GM18867 (cell line): Measurements from ENCODE around the gene PFDN4.
"Not testable (repeated sequence)": the region's sequence is repeated elsewhere in the genome, so short reads cannot be mapped to it uniquely, and the experiment has no call there.

Experiments
- ATAC-seq: cut with Tn5 transposase; IDR thresholded peaks from one replicate; pipeline ENCODE4 v1.9.1; 2021; ENCODE audit warnings: mild to moderate bottlenecking, moderate library complexity; ENCODE audit not compliant: unreplicated experiment

PFDN4 gene

DNA sequence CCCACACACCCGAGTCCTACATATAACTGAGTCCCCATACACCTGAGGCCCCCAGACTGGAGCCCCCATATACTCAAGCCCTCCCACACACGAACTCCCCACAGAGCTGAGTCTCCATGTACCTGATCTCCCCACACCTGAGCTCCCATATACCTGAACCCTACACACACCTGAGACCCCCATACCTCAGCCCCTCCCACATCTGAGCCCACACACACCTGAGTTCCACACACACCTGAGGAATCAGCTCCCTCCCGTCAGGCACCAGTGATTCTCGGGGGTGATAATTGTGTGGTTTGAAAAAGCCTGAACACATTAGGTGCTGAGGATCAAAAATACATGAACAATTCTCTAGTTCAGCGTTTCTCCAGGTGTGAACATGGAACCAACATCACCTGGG, 15.4 kb downstream of the PFDN4 start:
- ATAC-seq, result no peak

DNA sequence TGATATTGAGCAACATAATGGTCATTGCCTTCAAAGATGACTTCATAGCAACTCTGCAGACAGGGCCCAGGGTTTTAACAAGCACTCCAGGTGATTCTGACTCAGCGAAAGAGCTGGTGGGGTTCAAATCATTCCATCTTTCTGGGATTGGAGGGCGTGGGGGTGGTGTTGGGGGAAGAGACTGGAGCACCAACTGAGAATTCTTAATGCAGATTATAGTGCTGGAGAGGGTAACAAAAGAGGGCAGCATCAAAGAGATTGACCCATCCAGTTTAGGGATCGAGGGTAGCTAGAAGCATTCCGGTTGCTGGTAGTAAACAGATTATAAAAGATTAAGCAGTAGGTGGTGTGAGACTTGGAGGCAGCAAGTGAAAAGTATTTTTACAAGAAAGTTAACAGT, 15.9 kb downstream of the PFDN4 start:
- no peak for ATAC-seq

DNA sequence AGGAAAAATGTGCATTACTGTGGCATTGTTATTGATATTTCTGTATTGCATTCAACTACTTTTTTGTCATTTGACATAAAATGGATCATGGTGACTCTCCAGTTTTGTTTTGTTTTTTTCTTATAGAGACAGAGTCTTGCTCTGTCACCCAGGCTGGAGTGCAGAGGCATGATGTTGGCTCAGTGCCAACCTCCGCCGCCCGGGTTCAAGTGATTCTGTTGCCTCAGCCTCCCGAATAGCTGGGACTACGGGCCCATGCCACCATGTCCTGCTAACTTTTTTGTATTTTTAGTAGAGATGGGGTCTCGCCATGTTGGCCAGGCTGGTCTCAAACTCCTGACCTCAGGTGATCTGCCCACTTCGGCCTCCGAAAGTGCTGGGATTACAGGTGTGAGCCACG, 16.8 kb downstream of the PFDN4 start:
- not testable (repeated sequence) for ATAC-seq

DNA sequence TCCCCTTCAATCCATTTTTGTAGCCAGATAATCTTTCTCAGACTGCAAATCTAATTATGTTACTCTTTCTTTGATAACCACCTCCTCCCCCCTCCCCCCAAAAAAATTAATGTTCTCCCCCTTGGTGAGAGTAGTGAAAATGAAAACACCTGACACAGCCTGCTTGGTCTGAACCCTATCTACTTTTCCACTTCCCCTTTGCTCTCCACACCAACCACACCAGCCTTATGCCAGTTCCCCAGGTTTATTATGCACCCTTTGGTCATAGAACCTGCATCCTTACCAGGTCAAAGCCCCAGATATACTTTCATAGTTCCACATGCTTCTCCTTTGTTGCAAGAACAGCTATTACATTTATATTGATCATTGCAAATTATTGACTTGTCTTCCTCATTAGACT, 19.4 kb downstream of the PFDN4 start:
- peak; percentile 94 for ATAC-seq

DNA sequence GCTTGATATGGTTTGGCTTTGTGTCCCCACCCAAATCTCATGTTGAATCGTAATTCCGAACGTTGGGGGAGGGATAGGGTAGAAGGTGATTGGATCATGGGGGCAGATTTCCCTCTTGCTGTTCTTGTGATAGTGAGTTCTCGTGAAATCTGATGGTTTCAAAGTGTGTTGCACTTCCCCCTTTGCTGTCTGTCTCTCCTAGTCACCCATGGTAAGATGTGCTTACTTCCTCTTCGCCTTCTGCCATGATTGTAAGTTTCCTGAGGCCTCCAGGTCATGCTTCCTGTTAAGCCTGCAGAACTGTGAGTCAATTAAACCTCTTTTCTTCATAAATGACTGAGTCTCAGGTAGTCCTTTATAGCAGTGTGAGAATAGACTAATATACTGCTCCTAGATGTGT, 19.9 kb downstream of the PFDN4 start:
- ATAC-seq, result no peak

DNA sequence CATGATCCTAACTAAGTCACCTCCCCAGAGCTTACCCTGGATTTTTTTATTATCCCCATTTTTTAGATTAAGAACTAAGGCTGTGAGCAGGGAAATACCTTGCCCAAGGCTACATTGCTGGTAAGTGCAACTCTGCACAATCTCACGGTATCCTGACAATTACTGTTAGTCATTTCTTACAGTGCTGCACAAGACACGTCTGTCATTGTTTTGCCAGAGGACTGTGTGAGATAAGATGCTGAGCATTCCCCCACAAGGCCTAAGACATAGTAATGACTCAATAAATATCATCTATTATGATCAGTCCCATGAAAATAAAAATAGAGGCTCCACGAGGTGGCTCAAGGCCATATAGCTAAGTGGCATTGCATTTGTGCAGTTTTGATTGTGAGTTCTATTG, 21.0 kb downstream of the PFDN4 start:
- no peak for ATAC-seq

DNA sequence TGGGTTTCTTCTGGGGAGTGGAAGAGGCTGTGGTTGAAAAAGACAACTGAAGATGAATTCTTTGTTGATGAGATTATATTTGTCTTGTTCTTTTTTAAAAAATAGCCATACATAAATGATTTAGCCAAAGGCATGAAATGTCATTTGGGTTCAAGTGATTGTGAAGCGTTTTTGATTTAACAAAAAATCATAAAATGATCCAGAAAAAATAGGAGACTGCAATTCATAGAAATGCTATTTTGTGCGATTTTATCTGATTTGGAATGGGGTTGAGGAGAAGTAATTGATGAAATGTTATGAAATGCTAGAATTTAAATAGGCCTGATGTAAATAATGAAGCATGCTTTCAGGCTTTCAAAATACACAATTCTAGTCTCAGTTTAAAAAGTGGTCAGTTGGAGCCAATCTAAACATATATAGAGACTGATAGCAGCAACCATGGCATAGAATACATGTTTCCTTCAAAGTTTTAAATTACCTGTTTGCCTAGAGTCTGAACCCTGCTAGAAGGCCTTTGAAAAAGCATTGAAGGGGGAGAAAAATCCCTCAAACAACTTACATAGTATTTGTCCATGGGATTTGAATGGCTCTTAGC, 21.8 kb downstream of the PFDN4 start:
- no peak for ATAC-seq

DNA sequence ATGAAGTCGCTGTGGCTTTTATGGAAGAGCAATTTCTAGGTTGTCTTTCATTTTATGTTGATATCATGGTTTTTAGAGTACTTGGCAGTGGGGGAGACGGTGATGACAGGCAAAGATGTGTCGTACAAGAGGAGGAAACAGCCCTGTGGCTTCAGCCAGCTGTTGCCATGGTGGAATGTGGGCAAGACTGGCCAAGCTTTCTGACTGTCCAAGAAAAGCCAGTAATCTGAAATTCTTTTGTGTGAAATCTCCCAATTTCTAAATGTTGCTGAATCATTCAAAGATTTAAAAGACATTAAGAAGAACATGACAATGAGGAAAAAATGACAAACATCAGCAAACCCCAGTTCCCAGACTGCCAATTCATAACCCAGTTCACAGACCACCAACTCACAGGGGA, 23.1 kb downstream of the PFDN4 start:
- no peak for ATAC-seq

DNA sequence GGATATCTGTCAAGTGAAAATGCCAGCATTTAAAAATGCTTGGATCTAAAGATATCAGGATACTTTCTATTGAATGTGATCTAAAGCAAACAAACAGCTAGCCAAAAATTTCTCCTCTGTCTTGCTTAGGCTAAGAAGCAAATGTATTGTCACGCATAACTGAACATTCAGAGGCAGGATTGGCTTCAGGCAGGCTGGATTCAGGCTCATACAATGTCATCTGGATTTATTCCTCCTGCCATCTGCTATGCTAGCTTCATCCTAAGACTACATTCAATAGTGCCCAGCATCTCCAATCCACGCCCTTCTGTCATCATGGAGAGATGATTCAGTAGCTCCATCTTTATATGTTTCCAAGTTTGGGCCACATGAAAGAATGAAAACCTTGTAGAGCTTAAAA, 27.1 kb downstream of the PFDN4 start:
- ATAC-seq, result no peak

DNA sequence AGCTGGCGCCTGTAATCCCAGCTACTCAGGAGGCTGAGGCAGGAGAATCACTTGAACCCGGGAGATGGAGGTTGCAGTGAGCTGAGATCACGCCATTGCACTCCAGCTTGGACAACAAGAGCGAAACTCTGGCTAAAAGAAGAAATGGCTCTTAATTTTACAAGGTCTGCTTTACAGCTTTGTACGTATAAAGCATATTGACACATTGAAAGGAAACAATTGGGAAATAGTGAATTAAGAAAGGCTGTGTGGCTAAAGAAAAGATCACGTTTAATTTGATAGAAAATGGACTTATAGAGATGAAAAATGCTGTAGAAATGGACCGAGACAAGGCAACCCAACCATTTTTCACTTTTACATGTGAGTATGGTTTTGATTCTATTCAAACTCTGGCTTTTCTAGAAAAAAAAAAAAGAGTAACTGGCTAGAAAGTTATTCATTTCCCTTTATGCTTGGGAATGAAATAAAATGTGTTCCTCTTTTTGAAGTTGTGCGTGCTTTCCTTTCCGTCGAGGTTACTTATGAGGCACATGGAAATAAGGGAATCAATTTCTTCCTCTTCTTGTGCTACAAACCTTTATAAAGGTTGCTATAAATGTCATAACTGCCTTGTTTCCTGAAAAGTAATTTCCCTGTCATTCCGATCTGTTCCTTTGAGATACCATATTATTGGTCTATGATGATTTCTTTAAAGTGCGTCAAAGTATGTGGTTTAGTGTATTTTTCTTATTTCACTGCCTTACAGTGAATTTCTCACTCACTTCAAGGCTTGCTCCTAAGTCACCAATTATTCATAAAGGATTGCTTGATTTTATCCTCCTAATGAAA, 29.4 kb downstream of the PFDN4 start:
- no peak for ATAC-seq

DNA sequence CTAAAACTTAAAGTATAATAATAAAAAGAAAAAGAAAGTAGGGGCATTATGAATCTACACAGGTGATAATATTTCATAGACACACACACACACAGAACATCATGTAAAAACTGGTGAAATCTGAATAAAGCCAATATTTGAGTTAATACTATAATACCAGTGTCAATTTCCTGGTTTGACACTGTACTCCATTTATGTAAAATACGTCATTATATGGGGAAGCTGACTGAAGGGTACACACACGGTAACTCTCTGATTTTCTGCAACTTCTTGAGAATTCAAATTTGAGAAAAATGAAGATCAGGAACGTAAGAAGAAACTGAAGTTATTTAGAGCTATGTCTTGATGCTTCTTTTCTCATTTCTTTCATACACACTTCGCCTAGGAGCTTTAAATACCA, 36.2 kb downstream of the PFDN4 start:
- no peak for ATAC-seq

DNA sequence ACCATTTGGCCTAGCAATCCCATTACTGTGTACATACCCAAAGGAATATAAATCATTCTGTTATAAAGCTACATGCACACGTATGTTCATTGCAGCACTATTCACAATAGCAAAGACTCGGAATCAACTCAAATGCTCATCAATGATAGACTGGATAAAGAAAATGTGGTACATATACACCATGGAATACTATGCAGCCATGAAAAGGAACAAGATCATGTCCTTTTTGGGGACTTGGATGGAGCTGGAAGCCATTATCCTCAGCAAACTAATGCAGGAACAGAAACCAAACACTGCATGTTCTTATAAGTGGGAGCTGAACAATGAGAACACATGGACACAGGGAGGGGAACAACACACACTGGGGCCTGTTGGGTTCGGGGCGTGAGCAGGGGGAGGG, 40.8 kb downstream of the PFDN4 start:
- not testable (repeated sequence) for ATAC-seq

DNA sequence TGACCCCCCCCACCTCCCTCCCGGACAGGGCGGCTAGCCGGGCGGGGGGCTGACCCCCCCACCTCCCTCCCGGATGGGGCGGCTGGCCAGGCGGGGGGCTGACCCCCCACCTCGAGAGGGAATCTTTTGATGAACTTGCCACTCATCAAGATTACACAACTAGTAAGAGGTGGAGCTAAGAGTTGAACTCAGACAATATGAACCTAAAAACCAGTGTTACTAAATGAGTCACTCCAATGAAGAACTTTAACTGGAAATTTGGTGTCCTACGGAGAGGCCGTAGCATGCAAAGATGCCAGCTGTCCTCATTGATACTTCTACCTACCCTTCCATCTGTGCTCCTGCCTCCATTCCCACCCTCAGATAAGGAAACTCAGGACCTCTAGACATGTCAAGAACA, 42.8 kb downstream of the PFDN4 start:
- ATAC-seq, result no peak

DNA sequence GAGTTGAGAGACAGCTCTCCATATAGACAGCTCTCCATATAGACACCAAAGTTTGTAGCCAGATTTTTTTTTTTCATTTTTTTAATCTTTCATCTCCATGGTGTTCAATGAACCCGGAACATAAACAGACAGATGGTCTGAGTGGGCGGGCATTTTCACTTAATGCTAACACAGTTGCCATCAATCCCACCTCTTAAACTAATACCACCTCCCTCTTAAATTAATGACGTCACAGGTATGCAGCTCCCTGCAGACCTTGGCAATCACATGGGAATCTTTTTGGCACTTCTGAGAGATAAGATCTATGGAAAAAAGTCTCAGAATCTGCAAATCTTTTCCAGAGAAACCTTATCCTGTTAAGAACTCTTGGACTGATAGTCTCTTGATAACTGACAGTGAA, 43.2 kb downstream of the PFDN4 start:
- no peak for ATAC-seq

DNA sequence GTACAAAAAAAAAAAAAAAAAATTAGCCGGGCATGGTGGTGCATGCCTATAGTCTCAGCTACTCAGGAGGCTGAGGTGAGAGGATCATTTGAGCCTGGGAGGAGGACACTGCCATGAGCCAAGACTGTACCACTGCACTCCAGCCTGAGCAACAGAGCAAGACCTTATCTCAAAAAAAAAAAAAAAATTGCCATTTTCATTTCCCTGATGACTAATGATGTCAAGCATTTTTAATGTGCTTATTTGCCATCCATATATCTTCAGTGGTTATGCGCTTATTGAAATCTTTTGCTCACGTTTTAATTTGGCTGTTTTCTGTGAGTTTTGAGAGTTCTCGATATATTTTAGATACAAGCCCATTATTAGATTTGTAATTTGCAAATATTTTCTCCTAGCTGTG, 46.7 kb downstream of the PFDN4 start:
- ATAC-seq, result no peak

DNA sequence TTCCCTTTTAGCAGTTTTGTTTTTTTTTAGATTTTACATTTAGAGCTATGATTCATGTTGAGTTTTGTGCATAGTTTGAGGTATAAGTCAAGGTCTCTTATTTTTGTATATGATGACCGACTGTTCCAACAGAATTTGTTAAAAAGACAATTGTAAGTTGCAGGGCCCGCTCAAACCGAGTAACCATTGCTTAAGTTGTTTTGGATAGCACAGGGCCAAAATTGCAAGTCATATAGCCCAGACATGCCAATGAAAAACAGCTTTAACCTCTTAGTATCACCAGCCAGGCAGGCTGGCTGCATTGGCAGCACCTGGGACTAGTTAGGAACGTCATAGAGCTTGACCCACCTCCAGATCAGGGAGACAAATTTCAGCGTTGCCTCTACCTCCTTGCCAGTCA, 47.3 kb downstream of the PFDN4 start:
- ATAC-seq, result no peak

DNA sequence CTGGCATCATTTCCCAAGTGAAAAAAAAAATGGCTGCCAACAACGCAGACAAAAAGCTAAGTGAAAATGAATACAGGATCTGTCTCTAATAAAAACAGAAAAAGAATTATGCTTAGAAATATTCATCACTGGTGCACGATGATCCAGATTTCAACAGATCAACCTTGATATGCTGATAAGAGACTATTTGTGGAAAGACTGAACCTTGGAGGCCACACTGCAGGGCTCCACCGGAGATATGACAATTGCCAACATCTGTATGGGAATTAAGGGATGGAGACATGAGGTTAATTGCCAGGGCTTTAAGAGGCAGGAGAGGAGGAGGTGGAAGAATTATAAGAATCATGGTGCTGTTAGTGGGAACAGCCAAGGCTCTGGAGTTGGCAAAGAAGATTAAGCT, 48.3 kb downstream of the PFDN4 start:
- no peak for ATAC-seq

DNA sequence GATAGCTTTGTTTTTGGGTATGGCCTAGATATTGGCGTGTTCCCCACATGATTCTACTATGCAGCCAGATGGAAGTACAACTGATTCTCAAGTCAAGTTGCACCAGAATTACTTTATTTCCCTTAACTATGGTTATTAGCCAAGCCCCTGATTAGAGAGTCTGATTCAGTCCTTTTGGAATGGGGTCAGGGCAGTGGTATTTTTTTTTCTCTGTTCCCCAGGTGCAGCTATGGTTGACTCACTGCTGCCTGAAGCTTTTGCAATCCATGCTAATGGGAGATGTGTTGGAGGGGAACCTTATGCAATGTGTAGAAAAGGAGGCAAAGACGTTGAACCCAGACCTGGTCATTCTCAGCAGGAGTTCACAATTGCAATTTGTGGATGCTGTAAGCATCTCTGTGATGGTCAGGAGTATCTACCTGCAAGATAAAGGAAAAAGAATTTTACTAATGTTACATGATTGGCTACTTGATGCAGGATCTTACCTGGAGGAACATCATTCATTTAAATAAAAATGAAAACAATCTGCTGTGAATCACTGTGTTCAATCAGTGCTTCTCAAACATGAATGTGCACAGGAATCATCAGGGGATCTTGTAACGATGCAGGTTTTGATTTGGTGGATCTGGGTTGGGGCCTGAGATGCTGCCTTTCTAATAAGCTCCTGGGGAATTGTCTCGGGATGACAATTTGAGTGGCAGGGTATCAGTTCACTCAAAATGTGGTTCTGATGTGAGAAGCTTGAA, 49.4 kb downstream of the PFDN4 start:
- no peak for ATAC-seq

DNA sequence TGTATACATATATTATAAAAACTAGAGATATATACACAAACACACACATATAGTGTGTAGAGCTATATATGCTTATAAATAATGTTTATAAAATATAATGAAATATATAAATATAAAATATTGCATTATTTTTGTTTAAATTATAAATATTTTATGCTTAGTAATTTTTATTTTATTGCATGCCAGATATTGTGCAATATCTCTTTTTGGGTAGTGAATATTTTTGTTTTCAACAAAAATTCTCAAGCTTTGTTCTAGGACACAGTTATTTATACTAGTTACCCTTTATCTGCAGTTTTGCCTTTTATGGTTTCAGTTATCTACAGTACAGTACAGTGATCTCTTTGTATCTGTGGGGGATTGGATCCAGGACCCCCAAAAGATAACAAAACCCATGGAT, 52.2 kb downstream of the PFDN4 start:
- ATAC-seq, result no peak

DNA sequence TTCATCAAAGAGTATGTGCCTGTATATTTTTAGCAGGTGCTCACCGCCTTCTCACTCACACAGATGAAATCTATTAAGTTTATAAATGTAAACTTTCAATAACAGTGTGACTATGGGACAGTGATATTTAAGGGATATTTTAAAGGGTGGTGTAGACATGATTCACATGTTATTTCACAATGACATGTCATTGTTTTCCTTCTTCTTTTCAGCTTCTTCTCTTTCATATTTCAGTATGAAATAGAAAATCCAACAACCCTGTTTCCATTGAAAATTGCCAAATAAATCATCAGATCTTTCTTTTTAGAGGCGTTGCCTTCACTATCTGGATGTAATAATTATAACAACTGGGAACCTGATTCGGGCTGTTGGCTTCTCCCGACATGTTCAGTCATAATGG, 54.8 kb downstream of the PFDN4 start:
- ATAC-seq, result no peak

DNA sequence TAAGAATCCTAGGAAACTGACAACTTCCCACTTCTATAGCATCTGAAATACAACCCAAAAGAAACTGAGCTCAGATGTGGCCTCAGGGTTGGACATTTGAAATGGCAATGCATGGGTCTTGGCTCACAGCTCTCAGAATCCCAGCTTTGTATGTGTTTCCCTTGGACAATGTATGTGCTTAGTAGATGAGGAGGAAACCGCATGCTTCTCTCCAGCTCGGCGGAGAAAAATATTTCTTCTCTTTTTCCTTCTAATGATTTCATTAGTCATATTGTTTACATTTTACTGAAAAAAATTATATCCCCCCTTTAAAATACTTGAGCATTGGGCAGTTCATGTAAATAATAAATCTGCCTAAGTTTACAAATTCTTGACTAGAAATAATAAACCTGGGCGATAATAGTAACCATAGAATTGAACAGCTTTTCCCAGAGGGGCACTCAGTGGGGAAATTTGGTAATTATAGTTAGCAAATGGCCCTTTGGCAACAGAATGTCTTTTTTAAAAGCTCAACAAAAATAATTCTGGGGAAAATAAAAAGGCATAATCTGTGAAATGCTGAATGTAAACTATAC, 55.3 kb downstream of the PFDN4 start:
- no peak for ATAC-seq

DNA sequence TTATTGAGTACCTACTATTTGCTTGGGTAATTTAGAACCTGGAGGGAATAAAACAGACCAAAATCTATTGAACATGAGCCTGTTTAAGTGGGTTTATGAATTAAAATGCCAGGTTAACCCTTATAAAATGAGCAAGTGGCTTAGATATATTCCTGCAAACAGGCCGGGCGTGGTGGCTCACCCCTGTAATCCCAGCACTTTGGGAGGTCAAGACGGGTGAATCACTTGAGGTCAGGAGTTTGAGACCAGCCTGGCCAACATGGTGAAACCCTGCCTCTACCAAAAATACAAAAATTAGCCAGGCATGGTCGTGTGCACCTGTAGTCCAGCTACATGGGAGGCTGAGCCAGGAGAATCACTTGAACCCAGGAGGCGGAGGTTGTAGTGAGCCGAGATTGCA, 57.9 kb downstream of the PFDN4 start:
- ATAC-seq, result not testable (repeated sequence)
